ENCODE data around the gene PHYKPL. TPM values are rescaled to one million over a fixed set of nuclear protein-coding genes. Genes with fewer than 3 reads are reported as not detected.
A peak's percentile ranks its signal among the peaks of the same experiment; 100 is the strongest.

The PHYKPL gene
- total and polyA plus RNA-seq, 12 donors: 15.0 to 125 (median 62.4) TPM

- DNase-seq: peak; percentile 82 to 90 (median 85)
- H3K27me3 ChIP-seq: no peaks in the 10 kb centered on the region
- TF ChIP-seq POLR2A (IDR thresholded peaks at IDR 0.05): peak in 1 of 2 donors; percentile 60
- no peak for TF ChIP-seq CTCF (IDR thresholded peaks at IDR 0.05)
- no peaks in the 10 kb centered on the region for H3K9me3 ChIP-seq (replicated peaks in 1 of 3)
- peak overlapping the region; percentile 74 to 98 (median 90) for H3K27ac ChIP-seq
- intact Hi-C loops (cut with DNase I): no loop called here
- peaks cover 15 to 39% of the 10 kb centered on the region in 2 donors for H3K4me1 ChIP-seq (replicated peaks in 1 of 2)
- WGBS, 4 donors: 0 to 1% (median 0%) methylated on average over 1 to 90 of the region's 90 CpGs
- peak overlapping the region; percentile 34 to 84 (median 62) for H3K4me3 ChIP-seq
- H3K36me3 ChIP-seq (replicated peaks in 1 of 2): peaks cover 0 to 35% of the 10 kb centered on the region in 2 donors
Observed at GRCh38 chr5:178204935-178205748, 27.5 kb downstream of the PHYKPL start.

- Histone ChIP-seq H3K4me1 (replicated peaks in 1 of 2) (peaks cover 15 to 39% of the 10 kb centered on the region in 2 donors), H3K9me3 (replicated peaks in 1 of 3) (no peaks in the 10 kb centered on the region), H3K4me3 (peak within 1 kb of the TSS; percentile 34 to 84 (median 62)), H3K27ac (peak within 1 kb of the TSS; percentile 74 to 98 (median 90)), H3K36me3 (replicated peaks in 1 of 2) (peaks cover 0 to 28% of the 10 kb centered on the region in 2 donors), H3K27me3 (no peaks in the 10 kb centered on the region)
- peak; percentile 94 to 98 (median 96) for DNase-seq
- 0 to 1% (median 0%) methylated on average over 3 to 96 of the region's 96 CpGs for WGBS, 4 donors
- peak; percentile 100 for TF ChIP-seq POLR2A (IDR thresholded peaks at IDR 0.05)
- TF ChIP-seq CTCF (IDR thresholded peaks at IDR 0.05): no peak
- intact Hi-C loops (cut with DNase I): no loop called here
Observed at GRCh38 chr5:178204182-178204934, 28.2 kb downstream of the PHYKPL start, which contains the start of gene HNRNPAB. TSS of gene HNRNPAB (plus strand) at chr5:178204533. CDS start at chr5:178204838, 305 bp downstream.

- H3K27me3 ChIP-seq: no peaks in the 10 kb centered on the region
- TF ChIP-seq POLR2A (IDR thresholded peaks at IDR 0.05): no peak
- TF ChIP-seq CTCF (IDR thresholded peaks at IDR 0.05): no peak
- peaks cover 0 to 21% of the 10 kb centered on the region in 2 donors for H3K36me3 ChIP-seq (replicated peaks in 1 of 2)
- peak overlapping the region in 2 of 4 donors; percentile 58 to 84 for H3K4me3 ChIP-seq
- no peaks in the 10 kb centered on the region for H3K9me3 ChIP-seq (replicated peaks in 1 of 3)
- 16 to 35% (median 26%) methylated on average over 27 to 30 of the region's 30 CpGs for WGBS, 4 donors
- H3K27ac ChIP-seq: peak overlapping the region in 3 of 5 donors; percentile 90 to 98 (median 90)
- peaks cover 15 to 39% of the 10 kb centered on the region in 2 donors for H3K4me1 ChIP-seq (replicated peaks in 1 of 2)
- intact Hi-C loops (cut with DNase I): no loop called here
- DNase-seq: peak in 1 of 7 donors; percentile 45
Observed at GRCh38 chr5:178203670-178204181, 28.9 kb downstream of the PHYKPL start.

GRCh38 chr5:178202541-178202940, 30.1 kb downstream of the PHYKPL start:
- peaks cover 15 to 29% of the 10 kb centered on the region in 2 donors for H3K4me1 ChIP-seq (replicated peaks in 1 of 2)
- intact Hi-C loops (cut with DNase I): no loop called here
- H3K4me3 ChIP-seq: no peak overlapping the region
- no peaks in the 10 kb centered on the region for H3K27me3 ChIP-seq
- no peak overlapping the region for H3K27ac ChIP-seq
- TF ChIP-seq POLR2A (IDR thresholded peaks at IDR 0.05) (no peak), CTCF (IDR thresholded peaks at IDR 0.05) (no peak)
- no peaks in the 10 kb centered on the region for H3K9me3 ChIP-seq (replicated peaks in 1 of 3)
- WGBS, 4 donors: 93 to 97% (median 94%) methylated on average over 10 of the region's 10 CpGs
- peak in 1 of 7 donors; percentile 46 for DNase-seq
- peaks cover 0 to 9% of the 10 kb centered on the region in 2 donors for H3K36me3 ChIP-seq (replicated peaks in 1 of 2)

Measured in adrenal gland (tissue), 12 donors.